Suprapubic skin (tissue), 4 donors: Measurements from ENCODE around the gene TVP23C.

ENCODE experiments used
- CTCF ChIP-seq, 2 donors: fragments of 200-600 bp in 1 of 2; fragments of 450-650 bp in 1 of 2; sonication (generic) in 1 of 2; IDR thresholded peaks; one replicate each; pipeline ENCODE4 v1.5.1; 2016 to 2019; ENCODE audit warnings: antibody characterized with exemption in 2 of 2, mild to moderate bottlenecking in 1 of 2, moderate library complexity in 1 of 2
- EP300 ChIP-seq: sonication (generic); formaldehyde crosslinking; IDR thresholded peaks from one replicate; pipeline ENCODE4 v1.6.1; 2017; ENCODE audit warnings: antibody characterized with exemption
- POLR2A ChIP-seq, 2 donors: fragments of 450-650 bp; IDR thresholded peaks; one replicate each; pipeline ENCODE4 v1.6.1; 2017; ENCODE audit warnings: antibody characterized with exemption in 2 of 2, mild to moderate bottlenecking in 2 of 2, moderate library complexity in 2 of 2
- POLR2AphosphoS5 ChIP-seq, 3 donors: sonication (generic); formaldehyde crosslinking; IDR thresholded peaks; one replicate each; pipeline ENCODE4 v1.6.1; 2017; ENCODE audit warnings: antibody characterized with exemption in 3 of 3

GRCh38 chr17:15513058-15513791 lies 50.1 kb downstream of the TVP23C start:
- TF ChIP-seq CTCF (IDR thresholded peaks at IDR 0.05) (no peak), POLR2AphosphoS5 (IDR thresholded peaks at IDR 0.05) (no peak), POLR2A (IDR thresholded peaks at IDR 0.05) (no peak), EP300 (no peak)
